Activated CD4-positive, CD25-positive, alpha-beta regulatory T cell (primary cell): ENCODE results near the gene TPTE2.
"Not testable (repeated sequence)": the region's sequence is repeated elsewhere in the genome, so short reads cannot be mapped to it uniquely, and the experiment has no call there.

ENCODE experiments used
- DNase-seq, 4 experiments: peaks; one replicate each; lab custom pipeline; 2025; lab: John Stamatoyannopoulos, UW

The TPTE2 gene

DNA sequence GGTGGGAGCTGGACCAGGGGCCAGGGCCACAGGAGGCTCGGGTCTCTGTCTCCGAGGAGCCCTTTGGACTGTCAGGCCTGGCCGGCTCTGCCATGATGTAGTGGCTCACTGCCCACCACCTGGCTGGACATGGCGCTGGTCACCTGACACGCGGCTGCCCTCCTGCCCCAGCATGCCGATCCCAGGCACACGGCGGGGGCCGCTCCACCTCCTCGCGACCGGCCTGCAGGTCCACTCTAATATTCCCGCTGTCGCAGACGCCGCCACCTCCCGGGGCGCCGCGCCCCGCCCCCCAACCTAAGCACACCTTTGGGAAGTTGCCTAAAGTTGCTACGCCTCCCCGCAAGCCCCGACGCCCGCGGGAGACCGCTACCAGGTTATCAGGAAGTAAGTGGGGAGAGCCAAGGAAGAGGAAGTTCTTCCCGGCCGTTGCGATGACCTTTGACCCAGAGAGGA is at the start of gene TPTE2:
TPTE2 (minus strand) TSS at position 406 of the 456 bp plus-strand sequence. CDS start 58,298 bp downstream, outside the sequence.
- DNase-seq = not testable (repeated sequence)

DNA sequence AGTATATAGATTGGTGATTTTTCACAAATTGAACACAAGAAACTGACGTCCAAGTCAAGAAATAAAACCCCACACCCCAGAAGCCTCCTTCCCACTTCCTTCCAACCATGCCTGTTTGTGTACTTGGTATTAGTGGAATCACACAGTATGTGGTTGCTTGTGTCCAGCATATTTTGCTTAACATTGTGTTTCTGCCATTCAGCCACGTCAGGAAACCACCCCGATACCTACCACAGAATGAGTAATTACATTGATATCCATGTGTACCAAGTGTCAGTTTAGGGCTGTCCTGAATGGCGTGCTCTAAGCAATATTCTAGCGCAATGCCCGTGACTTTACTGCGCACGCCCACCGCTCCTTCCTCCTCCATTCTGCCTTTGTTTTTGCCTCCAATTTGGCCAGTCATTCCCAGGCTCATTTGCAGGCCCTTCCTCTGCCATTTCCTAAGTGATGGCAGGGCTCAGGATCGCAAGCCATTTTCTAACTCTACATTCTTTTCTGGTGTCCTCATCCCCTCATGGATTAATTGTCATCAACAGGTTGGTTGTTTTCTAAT is 46.3 kb upstream of the TPTE2 start:
- DNase-seq = no peak

DNA sequence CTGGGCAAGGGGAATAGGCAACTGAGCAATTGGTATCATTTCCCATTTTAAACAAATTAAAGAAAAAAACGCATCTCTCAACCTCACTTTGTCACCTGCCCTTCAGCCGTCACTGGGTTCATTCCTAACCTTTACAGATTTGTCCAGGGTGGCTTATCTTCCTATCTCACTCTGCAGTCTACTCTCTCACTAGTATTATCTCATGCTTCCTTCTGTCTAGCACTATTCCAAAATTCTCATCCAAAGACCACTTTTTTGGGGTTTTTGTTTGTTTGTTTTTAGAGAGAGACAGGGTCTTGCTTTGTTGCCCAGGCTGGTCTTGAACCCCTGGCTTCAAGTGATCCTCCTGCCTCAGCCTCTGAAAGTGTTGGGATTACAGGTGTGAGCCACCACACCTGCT is 45.4 kb upstream of the TPTE2 start:
- DNase-seq = no peak

GRCh38 chr13:19606152-19606551 is 44.8 kb upstream of the TPTE2 start:
- no peak for DNase-seq

- no peak for DNase-seq
Measured at GRCh38 chr13:19605161-19605955, 44.0 kb upstream of the TPTE2 start.

GRCh38 chr13:19604306-19604705 is 43.0 kb upstream of the TPTE2 start:
- DNase-seq = no peak

DNA sequence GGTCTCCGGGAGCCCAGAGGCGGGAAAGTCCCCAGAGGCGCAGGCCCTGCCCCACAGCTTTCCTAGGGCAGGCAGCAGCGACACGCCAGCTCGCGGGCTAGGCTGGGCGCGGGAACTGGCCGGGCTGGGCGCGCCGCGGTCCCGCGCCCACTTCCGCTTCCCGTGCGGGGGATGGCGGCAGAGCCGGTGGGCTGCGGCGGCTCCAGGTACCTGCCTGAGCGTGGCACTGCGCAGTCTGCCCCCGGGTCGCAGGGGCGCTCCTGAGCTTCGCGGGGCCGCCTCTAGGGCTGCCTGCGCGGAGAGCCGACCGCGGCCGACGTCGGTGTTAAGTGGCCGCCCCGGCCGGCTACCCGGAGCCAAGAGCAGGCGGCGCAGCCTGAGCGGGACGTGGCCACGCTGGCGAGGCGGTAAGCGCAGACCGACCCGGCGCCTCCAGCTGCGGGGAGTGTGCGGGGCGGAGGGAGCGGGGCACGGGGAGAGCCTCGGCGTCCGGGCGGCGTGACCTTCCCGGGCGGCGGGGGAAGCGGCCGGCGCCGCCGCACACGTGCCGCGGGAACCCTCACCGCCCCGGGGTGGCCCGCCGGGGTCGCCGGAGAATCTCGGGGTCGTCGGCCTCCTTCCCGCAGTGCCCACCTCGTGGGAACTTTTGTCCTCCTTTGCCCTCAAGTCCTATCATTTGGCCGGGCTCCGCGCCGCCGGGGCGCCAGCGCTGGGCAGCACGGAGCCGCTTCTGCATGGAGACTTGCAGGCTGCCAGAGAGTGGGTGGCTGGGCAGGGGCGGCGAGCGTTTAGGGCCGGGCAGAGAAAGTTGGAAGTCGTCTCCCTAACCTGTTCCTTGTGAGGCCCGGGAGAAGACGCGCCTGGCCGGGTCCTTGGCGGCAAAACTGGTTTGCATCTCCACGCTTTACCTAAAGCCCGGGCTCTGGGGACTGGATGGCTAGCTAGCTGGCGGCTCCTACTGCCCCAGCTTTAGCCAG is 40.7 kb upstream of the TPTE2 start:
- peak in 2 of 4 experiments; percentile 6 for DNase-seq

DNA sequence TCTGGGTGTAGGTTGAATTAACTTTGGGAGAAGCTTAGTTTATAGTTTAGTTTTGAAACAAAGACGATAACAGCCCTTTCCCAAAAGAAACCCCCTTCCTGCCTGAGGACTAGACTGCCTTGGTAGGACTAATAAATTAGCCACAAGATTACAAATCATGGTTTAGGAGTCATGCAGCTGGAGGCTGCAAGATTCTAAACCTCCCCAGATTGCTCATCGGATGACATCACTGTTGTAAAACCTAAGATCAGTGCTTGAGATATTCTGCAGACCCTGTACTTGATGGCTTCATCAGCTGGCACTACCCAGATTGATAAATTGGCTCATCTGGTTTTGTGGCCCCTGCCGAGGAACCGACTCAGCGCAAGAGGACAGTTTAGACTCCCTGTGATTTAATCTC is 36.2 kb upstream of the TPTE2 start:
- DNase-seq = no peak

DNA sequence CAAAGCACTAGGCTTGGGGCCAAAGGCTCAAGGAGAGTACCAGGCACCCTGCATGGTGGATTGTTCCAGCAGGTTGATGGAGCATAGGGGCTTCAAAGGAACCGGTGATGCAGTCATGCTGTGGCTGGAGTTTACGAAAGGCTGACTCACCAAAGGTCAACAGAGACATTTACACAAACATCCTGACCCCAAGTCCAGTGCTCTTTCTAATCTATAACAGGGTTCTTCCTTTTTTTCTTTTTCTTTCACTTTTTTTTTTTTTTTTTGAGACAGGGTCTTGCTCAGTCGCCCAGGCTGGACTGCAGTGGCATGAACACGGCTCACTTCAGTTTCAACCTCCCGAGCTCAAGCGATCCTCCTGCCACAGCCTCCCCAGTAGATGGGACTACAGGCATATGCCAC is 35.6 kb upstream of the TPTE2 start:
- no peak for DNase-seq

GRCh38 chr13:19596086-19596485 is 34.8 kb upstream of the TPTE2 start:
- DNase-seq = no peak

DNA sequence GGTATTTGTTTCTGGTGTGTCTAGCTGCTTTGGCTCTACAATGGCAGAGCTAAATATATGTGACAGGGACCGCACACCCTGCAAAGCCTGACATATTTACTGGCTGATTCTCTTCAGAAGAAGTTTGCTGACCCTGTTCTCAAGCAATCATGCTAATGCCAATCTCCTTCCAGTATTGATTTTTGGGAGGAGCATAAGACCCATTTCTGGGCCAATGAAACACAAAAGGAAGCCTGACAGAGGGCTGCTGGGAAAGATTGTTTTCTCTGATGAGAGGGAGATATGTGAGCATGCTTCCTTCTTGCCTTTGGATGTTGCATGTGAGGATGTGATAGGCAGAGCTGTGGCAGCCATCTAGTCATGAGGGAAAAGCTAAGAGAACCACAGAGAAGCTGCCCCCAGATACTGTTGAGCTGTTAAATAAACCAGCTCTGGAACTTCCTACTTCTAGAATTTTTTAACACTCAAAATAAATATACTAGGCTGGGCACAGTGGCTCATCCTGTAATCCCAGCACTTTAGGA is 31.4 kb upstream of the TPTE2 start:
- no peak for DNase-seq

GRCh38 chr13:19591864-19592263 is 30.5 kb upstream of the TPTE2 start:
- DNase-seq = no peak

DNA sequence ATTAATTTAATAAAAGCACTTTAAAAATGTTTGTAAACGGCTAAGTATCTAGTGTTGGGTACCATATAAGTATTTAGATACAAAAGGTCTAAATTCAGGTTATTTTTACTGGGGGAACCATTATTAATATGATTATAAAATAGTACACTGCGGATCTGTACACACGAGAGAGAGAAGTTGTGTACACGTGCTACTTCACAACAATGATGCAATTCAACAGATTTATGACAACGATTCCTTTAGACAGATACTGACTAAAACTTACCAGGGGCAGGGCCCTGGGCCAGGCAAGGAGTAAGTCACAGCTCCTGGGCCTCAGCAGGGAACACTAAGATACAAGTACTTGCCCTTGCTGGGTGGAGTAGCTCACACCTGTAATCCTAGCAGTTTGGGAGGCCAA is 29.1 kb upstream of the TPTE2 start:
- DNase-seq = no peak

DNA sequence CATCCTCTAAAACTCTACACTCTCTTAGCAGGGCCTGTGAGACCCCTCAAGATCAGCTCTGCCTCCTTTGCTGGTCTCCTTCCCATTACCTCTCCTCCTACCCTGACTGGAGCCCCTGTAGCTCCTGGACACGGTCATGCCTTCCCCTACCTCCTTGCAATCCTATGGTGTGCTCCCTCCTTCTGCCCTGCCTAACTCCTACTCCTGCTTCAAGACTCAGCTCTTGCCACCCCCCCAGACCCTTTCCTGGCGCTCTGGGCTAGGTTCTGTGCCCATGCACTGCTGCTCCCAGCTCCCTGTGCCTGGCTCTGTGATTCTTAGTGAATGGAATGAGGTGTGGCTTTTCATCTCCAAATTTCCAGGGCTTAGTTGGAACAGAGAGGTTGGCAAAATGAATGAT is 28.0 kb upstream of the TPTE2 start:
- no peak for DNase-seq

DNA sequence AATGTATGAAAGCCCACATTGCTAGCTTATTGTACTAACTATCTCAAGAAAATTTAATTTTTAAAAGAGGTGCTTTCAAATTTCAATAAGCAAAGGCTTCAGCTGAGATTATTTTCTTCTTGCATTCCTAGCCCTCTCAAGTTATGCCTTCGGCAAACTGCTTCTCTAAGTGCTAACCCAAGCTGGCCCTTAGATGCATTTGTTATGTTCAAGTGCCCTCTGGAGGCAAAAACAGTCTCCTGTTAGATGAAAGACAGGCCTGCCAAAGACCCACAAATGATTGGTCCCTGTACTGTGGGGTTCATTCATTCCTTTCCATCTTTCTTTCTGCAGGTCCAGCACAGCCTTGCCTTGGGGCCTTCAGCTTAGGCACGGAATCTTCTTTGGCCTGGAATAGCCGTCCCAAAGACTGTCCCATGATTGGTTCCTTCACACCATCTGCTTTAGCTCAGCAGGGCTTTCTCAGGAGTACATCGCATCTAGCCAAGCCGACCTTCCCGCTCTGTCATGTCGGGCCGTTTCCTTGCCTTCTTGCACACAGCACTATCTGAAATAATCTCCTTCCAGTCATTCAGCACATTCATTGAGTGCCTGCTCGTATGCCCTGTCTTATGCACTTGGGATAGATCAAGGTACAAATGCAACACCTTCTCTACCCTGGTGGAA is 26.4 kb upstream of the TPTE2 start:
- no peak for DNase-seq

DNA sequence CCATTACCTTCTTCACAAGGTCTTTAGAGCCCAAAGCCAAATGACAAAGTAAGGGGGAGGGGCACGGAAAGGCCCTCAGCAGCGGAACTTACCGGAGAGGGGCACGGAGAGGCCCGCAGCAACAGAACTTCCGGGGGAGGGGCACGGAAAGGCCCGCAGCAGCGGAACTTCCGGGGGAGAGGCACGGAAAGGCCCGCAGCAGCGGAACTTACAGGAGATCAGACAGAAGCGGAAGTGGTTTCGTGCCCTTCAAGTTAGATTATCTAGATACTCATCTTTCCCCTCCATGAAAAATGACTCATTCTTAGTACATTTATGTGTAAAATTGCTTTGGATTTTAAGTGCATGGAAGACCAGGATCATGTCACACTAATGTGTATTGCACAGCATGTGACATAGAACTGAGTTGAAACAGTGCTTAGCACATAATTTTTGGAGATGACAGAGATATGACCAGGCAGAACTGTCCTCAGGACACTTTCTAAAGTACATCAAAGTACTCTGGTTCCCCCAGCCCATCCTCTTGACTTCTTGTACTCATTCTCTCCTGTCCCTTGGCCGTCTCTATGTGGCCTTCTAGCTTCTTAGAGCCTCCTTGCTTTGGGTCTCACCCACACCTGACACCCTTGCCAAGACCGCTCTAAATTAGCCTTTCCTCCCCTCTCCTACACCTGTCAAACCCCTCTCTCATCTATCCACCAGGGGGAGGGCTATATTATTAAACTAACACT is 25.7 kb upstream of the TPTE2 start:
- peak; percentile 41 to 68 (median 61) for DNase-seq

DNA sequence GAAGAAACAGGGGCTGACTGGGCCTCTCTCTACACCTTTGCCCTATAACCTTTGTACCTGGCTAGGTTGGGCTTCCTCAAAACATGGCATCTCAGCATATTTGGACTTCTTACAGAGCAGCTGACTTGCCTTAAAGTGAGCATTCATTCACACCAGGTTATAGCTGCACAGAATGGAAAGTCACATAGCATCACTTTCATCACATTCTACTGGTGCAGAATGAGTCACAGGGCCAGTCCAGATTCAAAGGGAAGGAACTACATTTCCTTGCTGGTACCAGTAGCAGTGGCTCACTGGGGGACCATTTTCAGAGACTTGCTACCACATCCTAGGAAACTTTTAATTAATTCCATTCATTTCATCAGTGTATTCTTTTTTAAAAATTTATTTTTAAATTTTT is 20.3 kb upstream of the TPTE2 start:
- no peak for DNase-seq

GRCh38 chr13:19575230-19575629 is 13.9 kb upstream of the TPTE2 start:
- DNase-seq = no peak

- no peak for DNase-seq
Measured at GRCh38 chr13:19573120-19573716, 11.9 kb upstream of the TPTE2 start.

DNA sequence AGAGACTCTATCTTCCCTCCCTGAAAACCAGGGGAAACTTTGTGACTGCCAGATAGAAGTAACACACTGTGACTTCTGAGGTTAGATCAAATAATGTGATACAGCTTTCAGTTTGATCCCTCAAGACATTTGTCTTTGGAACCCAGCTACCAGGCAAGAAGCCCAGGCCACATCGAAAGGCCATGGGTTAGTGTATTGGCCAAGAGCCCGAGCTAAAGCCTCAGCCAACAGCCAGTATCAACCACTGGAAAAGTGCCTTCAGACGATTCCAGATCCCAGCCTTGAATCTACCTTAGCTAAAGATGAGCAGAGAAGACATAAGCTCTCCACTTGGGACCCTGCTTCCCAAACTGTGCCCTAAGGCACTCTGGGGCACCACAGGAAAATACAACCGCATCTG is 10.9 kb upstream of the TPTE2 start:
- DNase-seq = no peak
